Loucy (cell line): ENCODE measurements around the gene CNPPD1.

Source experiments
- EZH2phosphoT487 ChIP-seq: fragments of 200-600 bp; IDR thresholded peaks from 2 replicates; pipeline ENCODE4 v1.6.1; 2018; ENCODE audit warnings: antibody characterized with exemption, mild to moderate bottlenecking, moderate library complexity, borderline replicate concordance
- TF ChIP-seq, protein P1 (sequence below): fragments of 200-600 bp; sonication (generic); conservative IDR thresholded peaks from 2 replicates; pipeline ENCODE4 v1.5.1; 2014; ENCODE audit warnings: mild to moderate bottlenecking, antibody characterized with exemption, low read length

DNA sequence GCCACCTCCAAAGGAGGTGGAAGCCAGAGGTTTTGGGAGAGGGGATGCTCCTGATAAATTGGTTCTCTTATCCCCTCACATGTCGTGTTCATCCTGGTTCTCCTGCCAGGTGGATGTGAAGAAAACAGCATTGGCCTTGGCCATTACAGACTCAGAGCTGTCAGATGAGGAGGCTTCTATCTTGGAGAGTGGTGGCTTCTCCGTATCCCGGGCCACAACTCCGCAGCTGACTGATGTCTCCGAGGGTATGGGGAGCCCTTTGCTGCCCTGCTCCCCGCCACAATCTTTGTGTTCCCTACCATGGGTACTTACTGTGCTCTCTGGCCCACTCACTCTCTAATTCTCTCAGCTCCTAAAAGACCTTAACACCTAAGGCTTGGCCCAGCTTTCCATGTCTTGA is 4.8 kb upstream of the CNPPD1 start:
- TF ChIP-seq, protein P1, sequence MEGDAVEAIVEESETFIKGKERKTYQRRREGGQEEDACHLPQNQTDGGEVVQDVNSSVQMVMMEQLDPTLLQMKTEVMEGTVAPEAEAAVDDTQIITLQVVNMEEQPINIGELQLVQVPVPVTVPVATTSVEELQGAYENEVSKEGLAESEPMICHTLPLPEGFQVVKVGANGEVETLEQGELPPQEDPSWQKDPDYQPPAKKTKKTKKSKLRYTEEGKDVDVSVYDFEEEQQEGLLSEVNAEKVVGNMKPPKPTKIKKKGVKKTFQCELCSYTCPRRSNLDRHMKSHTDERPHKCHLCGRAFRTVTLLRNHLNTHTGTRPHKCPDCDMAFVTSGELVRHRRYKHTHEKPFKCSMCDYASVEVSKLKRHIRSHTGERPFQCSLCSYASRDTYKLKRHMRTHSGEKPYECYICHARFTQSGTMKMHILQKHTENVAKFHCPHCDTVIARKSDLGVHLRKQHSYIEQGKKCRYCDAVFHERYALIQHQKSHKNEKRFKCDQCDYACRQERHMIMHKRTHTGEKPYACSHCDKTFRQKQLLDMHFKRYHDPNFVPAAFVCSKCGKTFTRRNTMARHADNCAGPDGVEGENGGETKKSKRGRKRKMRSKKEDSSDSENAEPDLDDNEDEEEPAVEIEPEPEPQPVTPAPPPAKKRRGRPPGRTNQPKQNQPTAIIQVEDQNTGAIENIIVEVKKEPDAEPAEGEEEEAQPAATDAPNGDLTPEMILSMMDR = no peak
- no peak for TF ChIP-seq EZH2phosphoT487
